ENCODE results near the gene PSMD12. TPM values are rescaled to one million over a fixed set of nuclear protein-coding genes. Genes with fewer than 3 reads are reported as not detected.

PSMD12 gene
- total and polyA plus RNA-seq, 9 of the 15 experiments (the other 6 are each of a cell fraction or from before 2014, with no cell fraction given) = 36.6 to 150 (median 65.5) TPM

- TF ChIP-seq DNMT1 (IDR thresholded peaks at IDR 0.05) (no peak), SMAD2 (IDR thresholded peaks at IDR 0.05; ENCODE audit: low read depth, low read length) (no peak), U2AF2 (optimal IDR thresholded peaks at IDR 0.05; ENCODE audit: low read depth, low read length) (no peak), SIN3B (IDR thresholded peaks at IDR 0.05; ENCODE audit: low read depth) (no peak), NCOR1 (IDR thresholded peaks at IDR 0.05) (peak; percentile 91), JUND (IDR thresholded peaks at IDR 0.05; ENCODE audit: borderline replicate concordance, low read depth, low read length) (0 out of 2 replicates have a peak, but pooled peaks have one; percentile 3), JUND (tag; IDR thresholded peaks at IDR 0.05; ENCODE audit: borderline replicate concordance, low read depth, low read length) (peak; percentile 67; the same call in 2 of the 3 replicates), POU5F1 (IDR thresholded peaks at IDR 0.05; ENCODE audit: borderline replicate concordance, low read depth, low read length, partially characterized antibody) (no peak), RFX7 (CRISPR knock-in tag; IDR thresholded peaks at IDR 0.05) (no peak), TOE1 (IDR thresholded peaks at IDR 0.05; ENCODE audit: borderline replicate concordance) (0 out of 2 replicates have a peak, but pooled peaks have one; percentile 13), TOE1 (CRISPR knock-in tag; IDR thresholded peaks at IDR 0.05; ENCODE audit: borderline replicate concordance, low read depth) (no peak), HDAC8 (tag; IDR thresholded peaks at IDR 0.05) (no peak), MEIS2 (IDR thresholded peaks at IDR 0.05; ENCODE audit: partially characterized antibody) (peak; percentile 73), REST (IDR thresholded peaks at IDR 0.05; ENCODE audit: borderline replicate concordance) (peak; percentile 34; the same call in 1 of the 2 replicates), REST (CRISPR knock-in tag; IDR thresholded peaks at IDR 0.05; ENCODE audit: low read depth) (no peak), NELFE (IDR thresholded peaks at IDR 0.05; ENCODE audit: insufficient read depth, insufficient read length) (no peak), ATF1 (CRISPR knock-in tag; IDR thresholded peaks at IDR 0.05) (no peak), ATF1 (tag; IDR thresholded peaks at IDR 0.05) (peak; percentile 81)
- TF ChIP-seq, protein P1, sequence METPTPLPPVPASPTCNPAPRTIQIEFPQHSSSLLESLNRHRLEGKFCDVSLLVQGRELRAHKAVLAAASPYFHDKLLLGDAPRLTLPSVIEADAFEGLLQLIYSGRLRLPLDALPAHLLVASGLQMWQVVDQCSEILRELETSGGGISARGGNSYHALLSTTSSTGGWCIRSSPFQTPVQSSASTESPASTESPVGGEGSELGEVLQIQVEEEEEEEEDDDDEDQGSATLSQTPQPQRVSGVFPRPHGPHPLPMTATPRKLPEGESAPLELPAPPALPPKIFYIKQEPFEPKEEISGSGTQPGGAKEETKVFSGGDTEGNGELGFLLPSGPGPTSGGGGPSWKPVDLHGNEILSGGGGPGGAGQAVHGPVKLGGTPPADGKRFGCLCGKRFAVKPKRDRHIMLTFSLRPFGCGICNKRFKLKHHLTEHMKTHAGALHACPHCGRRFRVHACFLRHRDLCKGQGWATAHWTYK (CRISPR knock-in tag; IDR thresholded peaks at IDR 0.05) = no peak
- TF ChIP-seq, protein P2, sequence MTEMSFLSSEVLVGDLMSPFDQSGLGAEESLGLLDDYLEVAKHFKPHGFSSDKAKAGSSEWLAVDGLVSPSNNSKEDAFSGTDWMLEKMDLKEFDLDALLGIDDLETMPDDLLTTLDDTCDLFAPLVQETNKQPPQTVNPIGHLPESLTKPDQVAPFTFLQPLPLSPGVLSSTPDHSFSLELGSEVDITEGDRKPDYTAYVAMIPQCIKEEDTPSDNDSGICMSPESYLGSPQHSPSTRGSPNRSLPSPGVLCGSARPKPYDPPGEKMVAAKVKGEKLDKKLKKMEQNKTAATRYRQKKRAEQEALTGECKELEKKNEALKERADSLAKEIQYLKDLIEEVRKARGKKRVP (CRISPR knock-in tag; IDR thresholded peaks at IDR 0.05) = no peak
These were observed 8.1 kb upstream of the PSMD12 start (continued) for GRCh38 chr17:67374329-67375053.

Data from K562 (cell line).